GM19455 (cell line): Measurements from ENCODE around the gene ZNF423.
"Not testable (repeated sequence)": the region's sequence is repeated elsewhere in the genome, so short reads cannot be mapped to it uniquely, and the experiment has no call there.

Experiments
- ATAC-seq: cut with Tn5 transposase; IDR thresholded peaks from one replicate; pipeline ENCODE4 v1.9.1; 2021; ENCODE audit not compliant: unreplicated experiment

Gene ZNF423

GRCh38 chr16:49564496-49565229, 291.2 kb downstream of the ZNF423 start:
- ATAC-seq = no peak

GRCh38 chr16:49563666-49564065, 292.2 kb downstream of the ZNF423 start:
- no peak for ATAC-seq

GRCh38 chr16:49562894-49563293, 293.0 kb downstream of the ZNF423 start:
- ATAC-seq = not testable (repeated sequence)

GRCh38 chr16:49562228-49562627, 293.7 kb downstream of the ZNF423 start:
- ATAC-seq = no peak

GRCh38 chr16:49560004-49560830, 295.7 kb downstream of the ZNF423 start:
- ATAC-seq = no peak

- ATAC-seq = no peak
These were observed 296.7 kb downstream of the ZNF423 start for GRCh38 chr16:49559242-49559641.

- no peak for ATAC-seq
These were observed 297.5 kb downstream of the ZNF423 start for GRCh38 chr16:49558451-49558850.

- no peak for ATAC-seq
These were observed 299.1 kb downstream of the ZNF423 start for GRCh38 chr16:49556606-49557446.

GRCh38 chr16:49556249-49556605, 299.7 kb downstream of the ZNF423 start:
- ATAC-seq = no peak

- no peak for ATAC-seq
These were observed 301.2 kb downstream of the ZNF423 start for GRCh38 chr16:49554681-49555080.

- no peak for ATAC-seq
These were observed 303.5 kb downstream of the ZNF423 start for GRCh38 chr16:49552313-49552928.

- no peak for ATAC-seq
These were observed 305.2 kb downstream of the ZNF423 start for GRCh38 chr16:49550666-49551065.

- ATAC-seq = no peak
These were observed 305.8 kb downstream of the ZNF423 start for GRCh38 chr16:49550140-49550539.

- no peak for ATAC-seq
These were observed 307.5 kb downstream of the ZNF423 start for GRCh38 chr16:49548325-49548970.

GRCh38 chr16:49547448-49547847, 308.5 kb downstream of the ZNF423 start:
- no peak for ATAC-seq

- no peak for ATAC-seq
These were observed 309.2 kb downstream of the ZNF423 start for GRCh38 chr16:49546735-49547134.

- no peak for ATAC-seq
These were observed 310.0 kb downstream of the ZNF423 start for GRCh38 chr16:49545741-49546448.

GRCh38 chr16:49545243-49545642, 310.7 kb downstream of the ZNF423 start:
- ATAC-seq = no peak

GRCh38 chr16:49544828-49545227, 311.1 kb downstream of the ZNF423 start:
- no peak for ATAC-seq

GRCh38 chr16:49543631-49543946, 312.3 kb downstream of the ZNF423 start:
- no peak for ATAC-seq
